Calu3 (cell line): ENCODE data around the gene CTNNA2. TPM values are rescaled to one million over a fixed set of nuclear protein-coding genes. Genes with fewer than 3 reads are reported as not detected.

Experiments used
- BruUV-seq: library from RNA; stranded (reverse); fragments of 400-500 nt; replicated peaks from 2 replicates; lab custom pipeline; 2021; lab: Mats Ljungman, UMichigan
- CTCF ChIA-PET: fragments of 300-600 bp; sonication (Branson Sonifier 250); formaldehyde crosslinking; loops from one replicate; lab custom pipeline; 2022; ENCODE audit warnings: antibody characterized with exemption; lab: Charles Lee
- DNase-seq: peaks from one replicate; pipeline ENCODE4 v3.0.0; 2022
- H3K27ac Mint-ChIP-seq: one replicate; pipeline ENCODE4 v1.8.0; 2022; ENCODE audit warnings: mixed read lengths; ENCODE audit not compliant: unreplicated experiment
- H3K27me3 Mint-ChIP-seq: one replicate; pipeline ENCODE4 v1.8.0; 2022; ENCODE audit warnings: mixed read lengths; ENCODE audit not compliant: unreplicated experiment
- H3K36me3 Mint-ChIP-seq: one replicate; pipeline ENCODE4 v1.8.0; 2022; ENCODE audit warnings: mild to moderate bottlenecking, moderate library complexity, mixed read lengths; ENCODE audit not compliant: insufficient read depth, unreplicated experiment
- H3K4me1 Mint-ChIP-seq: one replicate; pipeline ENCODE4 v1.8.0; 2022; ENCODE audit warnings: mild to moderate bottlenecking, low read depth, mixed read lengths; ENCODE audit not compliant: unreplicated experiment
- H3K4me3 Mint-ChIP-seq: one replicate; pipeline ENCODE4 v1.8.0; 2022; ENCODE audit warnings: mild to moderate bottlenecking, low read depth, moderate library complexity, mixed read lengths; ENCODE audit not compliant: unreplicated experiment
- H3K9me3 Mint-ChIP-seq: one replicate; pipeline ENCODE4 v1.8.0; 2022; ENCODE audit warnings: low read depth, mixed read lengths; ENCODE audit not compliant: unreplicated experiment
- CTCF ChIP-seq: fragments of 200-600 bp; IDR thresholded peaks from one replicate; pipeline ENCODE4 v1.8.0; 2022; ENCODE audit warnings: antibody characterized with exemption; ENCODE audit not compliant: unreplicated experiment
- intact Hi-C: fragments of 100-400 bp; cut with micrococcal nuclease; formaldehyde crosslinking; loops from one replicate; pipeline ENCODE4 v1.10.0; 2022; ENCODE audit not compliant: unreplicated experiment
- total RNA-seq: library from RNA; stranded (reverse); gene quantifications from 2 replicates; pipeline ENCODE4 v1.2.3, GENCODE V29; 2022

CTNNA2 gene
- total RNA-seq, 1 experiment from 2014 or later = not detected

GRCh38 chr2:80016171-80016570, 503.3 kb downstream of the CTNNA2 start:
- Mint-ChIP-seq H3K27me3 (no peaks in the 10 kb centered on the region), H3K27ac (no peak overlapping the region), H3K4me3 (no peak overlapping the region), H3K4me1 (no peaks in the 10 kb centered on the region), H3K9me3 (peaks cover 5% of the 10 kb centered on the region), H3K36me3 (no peaks in the 10 kb centered on the region)
- no peak for TF ChIP-seq CTCF
- CTCF ChIA-PET = no interaction called here
- BruUV-seq = no TSS peak
- intact Hi-C loops = no loop called here
- DNase-seq = no peak

- Mint-ChIP-seq H3K27me3 (no peaks in the 10 kb centered on the region), H3K4me1 (no peaks in the 10 kb centered on the region), H3K4me3 (no peak overlapping the region), H3K27ac (no peak overlapping the region), H3K36me3 (no peaks in the 10 kb centered on the region), H3K9me3 (peaks cover 2% of the 10 kb centered on the region)
- CTCF ChIA-PET = no interaction called here
- intact Hi-C loops = no loop called here
- no TSS peak for BruUV-seq
- no peak for DNase-seq
- TF ChIP-seq CTCF = no peak
Observed at GRCh38 chr2:80019571-80020460, 507.0 kb downstream of the CTNNA2 start.

- TF ChIP-seq CTCF = no peak
Observed at GRCh38 chr2:80022018-80022417, 509.2 kb downstream of the CTNNA2 start.

GRCh38 chr2:80026040-80026729, 513.3 kb downstream of the CTNNA2 start:
- no peaks in the 10 kb centered on the region for H3K4me1 Mint-ChIP-seq
- DNase-seq = no peak
- BruUV-seq = no TSS peak
- H3K36me3 Mint-ChIP-seq = no peaks in the 10 kb centered on the region
- H3K27ac Mint-ChIP-seq = no peak overlapping the region
- intact Hi-C loops = no loop called here
- no peak for TF ChIP-seq CTCF
- no peak overlapping the region for H3K4me3 Mint-ChIP-seq
- CTCF ChIA-PET = no interaction called here
- H3K9me3 Mint-ChIP-seq = peaks cover 14% of the 10 kb centered on the region
- H3K27me3 Mint-ChIP-seq = no peaks in the 10 kb centered on the region

More at GRCh38 chr2:80022018-80022417, 509.2 kb downstream of the CTNNA2 start:
- Mint-ChIP-seq H3K4me1 (no peaks in the 10 kb centered on the region), H3K4me3 (no peak overlapping the region), H3K36me3 (no peaks in the 10 kb centered on the region), H3K27me3 (no peaks in the 10 kb centered on the region), H3K9me3 (peaks cover 8% of the 10 kb centered on the region), H3K27ac (no peak overlapping the region)
- intact Hi-C loops = no loop called here
- CTCF ChIA-PET = no interaction called here
- no TSS peak for BruUV-seq
- no peak for DNase-seq
